GM23248 (cell line): Measurements from ENCODE around the gene SPOCK3. TPM values are rescaled to one million over a fixed set of nuclear protein-coding genes. Genes with fewer than 3 reads are reported as not detected.

ENCODE experiments used
- DNase-seq: peaks from one replicate; pipeline ENCODE4 v3.0.0-alpha.2; 2015
- H2AFZ ChIP-seq: fragments of 200-600 bp; sonication (generic); 2 replicates; pipeline ENCODE4 v1.6.1; 2016; ENCODE audit warnings: antibody characterized with exemption
- H3F3A ChIP-seq: fragments of 200-600 bp; sonication (generic); 2 replicates; pipeline ENCODE4 v1.6.1; 2016; ENCODE audit warnings: mild to moderate bottlenecking, antibody characterized with exemption, mixed run types; ENCODE audit not compliant: insufficient read depth
- H3K27ac ChIP-seq: fragments of 200-600 bp; sonication (generic); 2 replicates; pipeline ENCODE4 v1.5.1; 2016; ENCODE audit warnings: mild to moderate bottlenecking
- H3K27me3 ChIP-seq: fragments of 200-600 bp; sonication (generic); replicated peaks from 2 replicates; pipeline ENCODE4 v1.6.1; 2016; ENCODE audit warnings: mild to moderate bottlenecking; ENCODE audit not compliant: insufficient read depth
- H3K36me3 ChIP-seq: fragments of 200-600 bp; sonication (generic); 2 replicates; pipeline ENCODE4 v1.6.1; 2016; ENCODE audit warnings: low read depth, mild to moderate bottlenecking
- H3K4me1 ChIP-seq: fragments of 200-600 bp; sonication (generic); 2 replicates; pipeline ENCODE4 v1.6.1; 2016; ENCODE audit warnings: mild to moderate bottlenecking; ENCODE audit not compliant: insufficient read depth
- H3K4me2 ChIP-seq: fragments of 200-600 bp; sonication (generic); one replicate; pipeline ENCODE4 v1.6.1; 2016; ENCODE audit warnings: mild to moderate bottlenecking; ENCODE audit not compliant: unreplicated experiment
- H3K4me3 ChIP-seq: fragments of 200-600 bp; sonication (generic); 2 replicates; pipeline ENCODE4 v1.5.1; 2016; ENCODE audit warnings: mild to moderate bottlenecking
- H3K79me2 ChIP-seq: fragments of 200-600 bp; sonication (generic); 2 replicates; pipeline ENCODE4 v1.6.1; 2016; ENCODE audit warnings: mild to moderate bottlenecking; ENCODE audit not compliant: insufficient read depth
- H3K9ac ChIP-seq: fragments of 200-600 bp; sonication (generic); 2 replicates; pipeline ENCODE4 v1.6.1; 2016; ENCODE audit warnings: mild to moderate bottlenecking
- H3K9me2 ChIP-seq: fragments of 200-600 bp; sonication (generic); 2 replicates; pipeline ENCODE4 v1.6.1; 2016; ENCODE audit warnings: mixed run types, mild to moderate bottlenecking, moderate library complexity; ENCODE audit not compliant: insufficient read depth
- H3K9me3 ChIP-seq: fragments of 200-600 bp; sonication (generic); one replicate; pipeline ENCODE4 v1.6.1; 2017; ENCODE audit warnings: low read depth
- H4K20me1 ChIP-seq: fragments of 200-600 bp; sonication (generic); 2 replicates; pipeline ENCODE4 v1.6.0; 2016; ENCODE audit not compliant: insufficient read depth
- EZH2 ChIP-seq: fragments of 200-600 bp; sonication (generic); IDR thresholded peaks from 2 replicates; pipeline ENCODE4 v1.6.1; 2018; ENCODE audit warnings: antibody characterized with exemption, mild to moderate bottlenecking; ENCODE audit not compliant: insufficient read depth, poor library complexity, severe bottlenecking
- EZH2phosphoT487 ChIP-seq: fragments of 200-600 bp; sonication (generic); IDR thresholded peaks from 2 replicates; pipeline ENCODE4 v1.6.1; 2018; ENCODE audit warnings: antibody characterized with exemption, moderate library complexity, mild to moderate bottlenecking, low read depth; ENCODE audit not compliant: insufficient read depth
- WGBS, 2 experiments: methylation state at CpG; one replicate each; pipeline ENCODE4 v1.1.6; 2015 to 2017; ENCODE audit warnings: low lambda C conversion rate in 2 of 2, low coverage in 1 of 2; ENCODE audit errors: missing lambda C conversion rate in 2 of 2; 5-methylcytosine and 5-hydroxymethylcytosine counted together
- in situ Hi-C: fragments of 300-500 bp; cut with MboI; formaldehyde crosslinking; loops from 2 replicates; pipeline ENCODE4 v1.15.0; 2020
- polyA plus RNA-seq: library from polyadenylated mRNA; unstranded; fragments of >200 nt; fragmentation: Nextera tagmentation; extraction: Ambion mirVana; gene quantifications from 2 replicates; pipeline ENCODE4 v1.2.1, GENCODE V29; 2016
- total RNA-seq: library from RNA; depleted of rRNA; stranded (reverse); fragments of >200 nt; shearing (Covaris generic); gene quantifications from 2 replicates; pipeline ENCODE4 v1.2.3, GENCODE V29; 2014

Gene SPOCK3
- total and polyA plus RNA-seq, 2 experiments from 2014 or later = not detected

GRCh38 chr4:167003326-167003725, 231.0 kb downstream of the SPOCK3 start:
- Histone ChIP-seq H3K36me3 (no peaks in the 10 kb centered on the region), H3K4me3 (no peak overlapping the region), H3K4me2 (no peak overlapping the region), H3K9me2 (no peaks in the 10 kb centered on the region), H3F3A (no peaks in the 10 kb centered on the region), H3K9ac (no peak overlapping the region), H4K20me1 (no peaks in the 10 kb centered on the region), H2AFZ (no peak overlapping the region), H3K79me2 (no peaks in the 10 kb centered on the region), H3K27me3 (no peaks in the 10 kb centered on the region), H3K4me1 (no peaks in the 10 kb centered on the region), H3K9me3 (no peaks in the 10 kb centered on the region), H3K27ac (no peak overlapping the region)
- no peak for DNase-seq
- TF ChIP-seq EZH2 = no peak
- no peak for TF ChIP-seq EZH2phosphoT487
- in situ Hi-C loops = loop anchor here (25.0 kb wide), 1 partner anchor 1059 kb away; no protein-coding TSS in a partner anchor
- WGBS, 2 experiments = 6 to 10% methylated on average over 4 of the region's 4 CpGs

DNA sequence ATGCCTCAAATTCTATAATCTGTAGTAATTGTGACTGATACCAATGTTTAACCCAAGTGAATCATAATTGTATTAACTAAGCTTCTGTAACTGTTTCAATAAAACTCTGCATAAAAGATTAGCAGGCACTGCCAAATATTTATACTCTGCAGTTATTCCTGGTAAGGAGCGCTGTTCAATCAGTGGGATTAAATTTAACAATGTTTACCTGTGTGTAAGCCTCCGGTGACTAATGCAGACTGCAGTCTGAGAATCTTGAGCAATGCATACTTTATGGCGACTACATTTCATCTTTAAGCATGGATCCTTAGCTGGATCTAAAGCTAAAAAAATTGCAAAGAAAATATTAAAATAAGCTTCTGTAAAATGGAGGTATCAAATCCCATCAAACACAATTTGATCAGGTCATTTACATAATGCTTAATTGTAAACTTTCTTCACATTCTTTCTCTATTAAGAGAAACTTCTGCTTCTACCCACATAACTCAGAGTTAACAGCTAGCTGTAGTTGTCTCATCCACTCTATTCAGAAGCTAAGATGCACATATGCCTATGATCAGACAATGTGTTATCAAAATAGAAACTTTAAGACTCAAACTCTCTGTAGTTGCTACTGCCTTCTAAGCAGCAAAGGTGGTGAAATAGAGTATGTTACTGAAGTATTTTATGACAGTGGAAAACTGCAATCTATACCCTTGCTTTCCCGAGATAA, 234.0 kb downstream of the SPOCK3 start:
- Histone ChIP-seq H3F3A (no peaks in the 10 kb centered on the region), H3K79me2 (no peaks in the 10 kb centered on the region), H3K36me3 (no peaks in the 10 kb centered on the region), H3K9me3 (no peaks in the 10 kb centered on the region), H3K27me3 (no peaks in the 10 kb centered on the region), H3K4me2 (no peak overlapping the region), H3K9me2 (no peaks in the 10 kb centered on the region), H2AFZ (no peak overlapping the region), H4K20me1 (no peaks in the 10 kb centered on the region), H3K27ac (no peak overlapping the region), H3K4me1 (no peaks in the 10 kb centered on the region), H3K4me3 (no peak overlapping the region), H3K9ac (no peak overlapping the region)
- WGBS, 2 experiments = 22 to 23% methylated on average over 4 of the region's 4 CpGs
- no peak for DNase-seq
- TF ChIP-seq EZH2phosphoT487 (no peak), EZH2 (no peak)
- in situ Hi-C loops = loop anchor here (25.0 kb wide), 1 partner anchor 1062 kb away; no protein-coding TSS in a partner anchor

GRCh38 chr4:166996216-166996615, 238.1 kb downstream of the SPOCK3 start:
- in situ Hi-C loops = no loop called here
- no peak for TF ChIP-seq EZH2phosphoT487
- no peak for TF ChIP-seq EZH2
- DNase-seq = no peak
- no peaks in the 10 kb centered on the region for H4K20me1 ChIP-seq
- H3K4me1 ChIP-seq = no peaks in the 10 kb centered on the region
- no peak overlapping the region for H3K4me3 ChIP-seq
- H3K9me3 ChIP-seq = no peaks in the 10 kb centered on the region
- no peaks in the 10 kb centered on the region for H3K9me2 ChIP-seq
- no peak overlapping the region for H3K9ac ChIP-seq
- no peak overlapping the region for H2AFZ ChIP-seq
- WGBS, 2 experiments = 0 to 9% methylated on average over 1 of the region's 1 CpG
- H3K27me3 ChIP-seq = no peaks in the 10 kb centered on the region
- no peaks in the 10 kb centered on the region for H3F3A ChIP-seq
- H3K36me3 ChIP-seq = no peaks in the 10 kb centered on the region
- H3K27ac ChIP-seq = no peak overlapping the region
- H3K4me2 ChIP-seq = no peak overlapping the region
- H3K79me2 ChIP-seq = no peaks in the 10 kb centered on the region

GRCh38 chr4:166994686-166995085, 239.6 kb downstream of the SPOCK3 start:
- H3K9me3 ChIP-seq = no peaks in the 10 kb centered on the region
- H3K4me3 ChIP-seq = no peak overlapping the region
- no peaks in the 10 kb centered on the region for H4K20me1 ChIP-seq
- TF ChIP-seq EZH2phosphoT487 (no peak), EZH2 (no peak)
- no peak for DNase-seq
- no peaks in the 10 kb centered on the region for H3K4me1 ChIP-seq
- H3K79me2 ChIP-seq = no peaks in the 10 kb centered on the region
- in situ Hi-C loops = no loop called here
- no peaks in the 10 kb centered on the region for H3F3A ChIP-seq
- no peak overlapping the region for H2AFZ ChIP-seq
- no peaks in the 10 kb centered on the region for H3K9me2 ChIP-seq
- no peaks in the 10 kb centered on the region for H3K36me3 ChIP-seq
- no peak overlapping the region for H3K27ac ChIP-seq
- no peak overlapping the region for H3K4me2 ChIP-seq
- H3K9ac ChIP-seq = no peak overlapping the region
- no peaks in the 10 kb centered on the region for H3K27me3 ChIP-seq
